Gastrocnemius medialis (tissue), 4 donors: ENCODE results near the gene PCMT1. TPM values are rescaled to one million over a fixed set of nuclear protein-coding genes. Genes with fewer than 3 reads are reported as not detected.

Source experiments
- ATAC-seq, 2 donors: fragments of 150-250 bp; one replicate each; pipeline ENCODE4 v1.9.1; 2016
- DNase-seq, 2 donors: peaks; one replicate each; pipeline ENCODE4 v3.0.0-alpha.2; 2019
- H3K27ac ChIP-seq, 4 donors: fragments of 200-600 bp; sonication (generic); 1 replicate in 1 of 4; 2 replicates in 3 of 4; pipeline ENCODE4 v1.5.1; 2016 to 2018; ENCODE audit warnings: mild to moderate bottlenecking in 2 of 4, moderate library complexity in 1 of 4
- H3K27me3 ChIP-seq, 3 donors: fragments of 200-600 bp; sonication (generic) in 2 of 3; 1 replicate in 1 of 3; 2 replicates in 2 of 3; pipeline versions ENCODE4 v1.5.1 to v1.6.0; 2016 to 2019; ENCODE audit warnings: mild to moderate bottlenecking in 1 of 3, moderate library complexity in 1 of 3
- H3K36me3 ChIP-seq, 2 donors: fragments of 200-600 bp; sonication (generic) in 1 of 2; one replicate each; pipeline ENCODE4 v1.5.1; 2017 to 2018
- H3K4me1 ChIP-seq, 2 donors: fragments of 200-600 bp; sonication (generic) in 1 of 2; one replicate each; pipeline ENCODE4 v1.5.1; 2016 to 2017; ENCODE audit warnings: mild to moderate bottlenecking in 2 of 2
- H3K4me3 ChIP-seq, 4 donors: fragments of 200-600 bp; sonication (generic) in 3 of 4; 1 replicate in 1 of 4; 2 replicates in 3 of 4; pipeline ENCODE4 v1.5.1; 2016 to 2019; ENCODE audit warnings: mild to moderate bottlenecking in 2 of 4
- H3K9me3 ChIP-seq, 3 donors: fragments of 200-600 bp; sonication (generic) in 2 of 3; 1 replicate in 1 of 3; 2 replicates in 2 of 3; pipeline ENCODE4 v1.5.1; 2016 to 2019
- POLR2A ChIP-seq, 2 donors: fragments of 450-650 bp; IDR thresholded peaks; one replicate each; pipeline ENCODE4 v1.6.1; 2017; ENCODE audit warnings: antibody characterized with exemption in 2 of 2, mild to moderate bottlenecking in 2 of 2, moderate library complexity in 2 of 2
- in situ Hi-C, 4 donors: fragments of 200-750 bp; cut with MboI; loops; one replicate each; pipeline versions ENCODE4 v1.15.0 to v1.8.0; 2017; ENCODE audit warnings: low sequenced_read_pairs in 4 of 4
- intact Hi-C: fragments of 100-400 bp; cut with DNase I; formaldehyde crosslinking; loops from one replicate; pipeline ENCODE4 v1.15.1; 2023; ENCODE audit warnings: low total_unique reads
- total RNA-seq, 4 donors: library from RNA; depleted of rRNA; stranded (reverse); fragments of >200 nt; gene quantifications; one replicate each; pipeline versions ENCODE4 v1.1.0 to v1.2.3, GENCODE V29; 2016
- TF ChIP-seq, protein P1 (sequence below), 5 experiments: fragments of 450-650 bp in 3 of 5; fragments of 200-600 bp in 2 of 5; sonication (generic) in 2 of 5; IDR thresholded peaks in 4 of 5; conservative IDR thresholded peaks in 1 of 5; 1 replicate in 4 of 5; 2 replicates in 1 of 5; pipeline ENCODE4 v1.5.1; 2016 to 2019; ENCODE audit warnings: antibody characterized with exemption in 5 of 5, mild to moderate bottlenecking in 3 of 5, moderate library complexity in 3 of 5

Gene PCMT1
- 100 to 1,000 TPM; 150 to 448 (median 353) TPM for total RNA-seq

DNA sequence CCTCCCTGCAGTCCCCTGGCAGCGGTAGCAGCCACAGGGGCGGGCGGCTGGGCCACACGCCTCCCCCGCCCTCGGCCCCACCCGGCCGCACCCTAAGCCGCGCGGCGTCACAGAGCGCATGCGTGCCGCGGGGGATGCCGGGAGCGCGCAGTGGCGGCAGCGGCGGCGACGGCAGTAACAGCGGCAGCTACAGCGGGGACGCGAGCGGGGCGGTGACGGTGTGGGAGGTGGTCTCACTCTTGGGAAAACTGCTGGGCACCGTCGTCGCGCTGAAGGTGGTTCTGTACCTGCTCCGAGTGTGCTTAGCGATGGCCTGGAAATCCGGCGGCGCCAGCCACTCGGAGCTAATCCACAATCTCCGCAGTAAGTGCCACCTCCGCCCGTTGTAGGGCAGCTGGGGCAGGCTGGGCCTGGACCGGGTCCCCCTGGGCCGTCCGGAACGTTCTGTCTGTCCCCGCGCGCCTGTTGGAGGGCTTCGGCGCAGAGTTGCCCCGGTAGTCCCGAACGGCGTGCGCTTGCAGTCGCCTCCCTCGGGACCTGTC lies at the start of gene PCMT1:
Gene PCMT1 (plus strand): TSS at position 148 of the 542 bp plus-strand sequence. CDS start 161 bp downstream, at position 309.
- TF ChIP-seq, protein P1, sequence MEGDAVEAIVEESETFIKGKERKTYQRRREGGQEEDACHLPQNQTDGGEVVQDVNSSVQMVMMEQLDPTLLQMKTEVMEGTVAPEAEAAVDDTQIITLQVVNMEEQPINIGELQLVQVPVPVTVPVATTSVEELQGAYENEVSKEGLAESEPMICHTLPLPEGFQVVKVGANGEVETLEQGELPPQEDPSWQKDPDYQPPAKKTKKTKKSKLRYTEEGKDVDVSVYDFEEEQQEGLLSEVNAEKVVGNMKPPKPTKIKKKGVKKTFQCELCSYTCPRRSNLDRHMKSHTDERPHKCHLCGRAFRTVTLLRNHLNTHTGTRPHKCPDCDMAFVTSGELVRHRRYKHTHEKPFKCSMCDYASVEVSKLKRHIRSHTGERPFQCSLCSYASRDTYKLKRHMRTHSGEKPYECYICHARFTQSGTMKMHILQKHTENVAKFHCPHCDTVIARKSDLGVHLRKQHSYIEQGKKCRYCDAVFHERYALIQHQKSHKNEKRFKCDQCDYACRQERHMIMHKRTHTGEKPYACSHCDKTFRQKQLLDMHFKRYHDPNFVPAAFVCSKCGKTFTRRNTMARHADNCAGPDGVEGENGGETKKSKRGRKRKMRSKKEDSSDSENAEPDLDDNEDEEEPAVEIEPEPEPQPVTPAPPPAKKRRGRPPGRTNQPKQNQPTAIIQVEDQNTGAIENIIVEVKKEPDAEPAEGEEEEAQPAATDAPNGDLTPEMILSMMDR (IDR thresholded peaks at IDR 0.05 in 4 of 5, conservative IDR thresholded peaks at IDR 0.05 in 1 of 5) = no peak
- peak; percentile 92 to 96 for TF ChIP-seq POLR2A (IDR thresholded peaks at IDR 0.05)
- Histone ChIP-seq H3K27ac (peak within 1 kb of the TSS; percentile 97 to 99 (median 98)), H3K27me3 (no peaks in the 10 kb centered on the region), H3K36me3 (no peaks in the 10 kb centered on the region), H3K4me3 (peak within 1 kb of the TSS; percentile 86 to 100 (median 94)), H3K9me3 (no peaks in the 10 kb centered on the region), H3K4me1 (peaks cover 42 to 46% of the 10 kb centered on the region in 2 donors)
- intact Hi-C loops = loop anchor here (2.0 to 5.0 kb wide), 3 partner anchors 101 to 182 kb away; partner anchors contain the start of genes GINM1, KATNA1 and RAET1E
- in situ Hi-C loops = no loop called here
- DNase-seq (peak; percentile 80 to 89), ATAC-seq (peak; percentile 80 to 84)

DNA sequence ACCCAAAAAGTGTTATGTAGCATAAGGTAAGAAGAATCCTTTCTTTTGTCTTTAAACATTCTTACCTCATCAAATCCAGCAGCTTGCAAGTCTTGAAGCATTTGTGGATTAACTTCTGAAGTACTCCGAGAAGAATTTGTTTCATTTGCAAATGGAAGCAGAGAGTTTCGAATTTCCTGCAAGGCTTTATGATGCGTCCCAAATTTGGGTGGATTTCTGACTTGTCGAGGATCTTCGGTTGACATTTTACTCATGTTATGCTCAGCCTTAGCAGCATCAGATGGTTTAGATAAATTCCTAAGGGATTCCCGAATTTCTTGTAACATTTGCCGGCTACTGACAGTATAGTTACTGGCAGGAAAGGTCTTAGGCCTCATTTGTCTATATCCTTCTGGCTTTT lies 47.8 kb upstream of the PCMT1 start:
- TF ChIP-seq, protein P1 (IDR thresholded peaks at IDR 0.05 in 4 of 5, conservative IDR thresholded peaks at IDR 0.05 in 1 of 5) = no peak
- no peak for TF ChIP-seq POLR2A (IDR thresholded peaks at IDR 0.05)
- no peak overlapping the region for H3K4me3 ChIP-seq
- no peak for DNase-seq
- no peak for ATAC-seq
- in situ Hi-C loops (no loop called here), intact Hi-C loops (no loop called here)
- H3K27ac ChIP-seq = peak overlapping the region in 1 of 4 donors; percentile 28
- no peaks in the 10 kb centered on the region for H3K9me3 ChIP-seq
- peaks cover 20 to 35% of the 10 kb centered on the region in 2 donors for H3K4me1 ChIP-seq
- peaks cover 0 to 5% of the 10 kb centered on the region in 2 donors for H3K36me3 ChIP-seq
- H3K27me3 ChIP-seq = no peaks in the 10 kb centered on the region

DNA sequence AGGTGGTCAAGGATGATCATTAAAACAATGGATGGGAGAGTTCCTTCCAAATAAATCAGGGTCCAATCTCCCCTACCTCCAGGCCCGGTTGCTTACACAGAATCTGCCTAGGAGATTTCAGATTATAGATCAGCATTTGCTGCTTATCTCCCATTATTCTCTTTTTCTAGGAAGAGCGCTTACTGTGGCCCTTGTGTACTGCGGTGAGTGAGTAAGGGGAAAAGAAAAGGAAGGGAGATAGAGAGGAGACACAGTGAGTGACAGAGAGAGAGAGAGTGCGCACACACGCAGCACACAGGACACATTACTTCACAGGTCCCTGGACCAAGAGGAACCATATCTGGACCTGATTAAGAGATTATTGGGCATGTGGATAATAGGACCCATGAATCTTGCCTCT lies 37.8 kb upstream of the PCMT1 start:
- Histone ChIP-seq H3K9me3 (no peaks in the 10 kb centered on the region), H3K4me3 (no peak overlapping the region), H3K27ac (no peak overlapping the region), H3K27me3 (no peaks in the 10 kb centered on the region), H3K4me1 (peaks cover 40 to 70% of the 10 kb centered on the region in 2 donors), H3K36me3 (no peaks in the 10 kb centered on the region)
- in situ Hi-C loops = no loop called here
- intact Hi-C loops = no loop called here
- ATAC-seq = no peak
- TF ChIP-seq, protein P1 (IDR thresholded peaks at IDR 0.05 in 4 of 5, conservative IDR thresholded peaks at IDR 0.05 in 1 of 5) = no peak
- TF ChIP-seq POLR2A (IDR thresholded peaks at IDR 0.05) = no peak
- no peak for DNase-seq

DNA sequence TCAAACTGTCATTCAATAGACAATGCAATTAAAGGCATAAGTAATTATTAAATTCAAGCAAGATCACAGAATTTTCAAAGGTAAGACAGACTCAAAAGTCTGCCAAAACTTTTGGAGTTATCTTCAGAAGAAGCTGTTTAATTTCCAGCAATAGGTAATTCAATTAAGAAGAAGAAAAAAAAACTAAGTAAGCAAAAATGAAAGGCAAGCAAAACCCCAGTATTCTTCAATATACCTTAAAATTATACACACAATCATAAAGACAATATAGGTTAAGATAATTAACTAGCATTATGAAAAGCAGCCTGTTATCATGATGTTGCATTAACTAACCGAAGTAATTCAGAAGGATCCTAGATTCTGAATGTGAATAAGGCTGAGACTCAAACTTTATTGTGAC lies 35.1 kb upstream of the PCMT1 start:
- in situ Hi-C loops = no loop called here
- H3K4me1 ChIP-seq = peaks cover 33 to 56% of the 10 kb centered on the region in 2 donors
- intact Hi-C loops = no loop called here

More for the DNA sequence above, 35.1 kb upstream of the PCMT1 start:
- H3K4me3 ChIP-seq = no peak overlapping the region
- no peaks in the 10 kb centered on the region for H3K27me3 ChIP-seq
- no peaks in the 10 kb centered on the region for H3K36me3 ChIP-seq
- H3K27ac ChIP-seq = no peak overlapping the region
- ATAC-seq = no peak
- DNase-seq = no peak
- no peak for TF ChIP-seq POLR2A (IDR thresholded peaks at IDR 0.05)
- TF ChIP-seq, protein P1 (IDR thresholded peaks at IDR 0.05 in 4 of 5, conservative IDR thresholded peaks at IDR 0.05 in 1 of 5) = no peak
- H3K9me3 ChIP-seq = no peaks in the 10 kb centered on the region
